ENCODE measurements around the gene DCTPP1. TPM values are rescaled to one million over a fixed set of nuclear protein-coding genes. Genes with fewer than 3 reads are reported as not detected.

The DCTPP1 gene
- total and polyA plus RNA-seq, 2 of the 4 experiments (the other 2 are of a cell fraction), result 24.9 to 45.5 TPM

- no peak overlapping the region for H3K4ac ChIP-seq (ENCODE audit: low read depth, low read length)
- no peaks in the 10 kb centered on the region for H4K20me1 ChIP-seq (ENCODE audit: insufficient read depth, low read length)
- TF ChIP-seq, protein P1, sequence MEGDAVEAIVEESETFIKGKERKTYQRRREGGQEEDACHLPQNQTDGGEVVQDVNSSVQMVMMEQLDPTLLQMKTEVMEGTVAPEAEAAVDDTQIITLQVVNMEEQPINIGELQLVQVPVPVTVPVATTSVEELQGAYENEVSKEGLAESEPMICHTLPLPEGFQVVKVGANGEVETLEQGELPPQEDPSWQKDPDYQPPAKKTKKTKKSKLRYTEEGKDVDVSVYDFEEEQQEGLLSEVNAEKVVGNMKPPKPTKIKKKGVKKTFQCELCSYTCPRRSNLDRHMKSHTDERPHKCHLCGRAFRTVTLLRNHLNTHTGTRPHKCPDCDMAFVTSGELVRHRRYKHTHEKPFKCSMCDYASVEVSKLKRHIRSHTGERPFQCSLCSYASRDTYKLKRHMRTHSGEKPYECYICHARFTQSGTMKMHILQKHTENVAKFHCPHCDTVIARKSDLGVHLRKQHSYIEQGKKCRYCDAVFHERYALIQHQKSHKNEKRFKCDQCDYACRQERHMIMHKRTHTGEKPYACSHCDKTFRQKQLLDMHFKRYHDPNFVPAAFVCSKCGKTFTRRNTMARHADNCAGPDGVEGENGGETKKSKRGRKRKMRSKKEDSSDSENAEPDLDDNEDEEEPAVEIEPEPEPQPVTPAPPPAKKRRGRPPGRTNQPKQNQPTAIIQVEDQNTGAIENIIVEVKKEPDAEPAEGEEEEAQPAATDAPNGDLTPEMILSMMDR (conservative IDR thresholded peaks at IDR 0.05; ENCODE audit: low read depth, low read length), result no peak
- TF ChIP-seq RCOR1 (IDR thresholded peaks at IDR 0.05; ENCODE audit: insufficient replicate concordance, low read length), result no peak
- TF ChIP-seq SMC3 (IDR thresholded peaks at IDR 0.05; ENCODE audit: low read depth, low read length), result no peak
- no peak for TF ChIP-seq CHD1 (IDR thresholded peaks at IDR 0.05; ENCODE audit: low read depth, low read length)
- TF ChIP-seq, protein P2, sequence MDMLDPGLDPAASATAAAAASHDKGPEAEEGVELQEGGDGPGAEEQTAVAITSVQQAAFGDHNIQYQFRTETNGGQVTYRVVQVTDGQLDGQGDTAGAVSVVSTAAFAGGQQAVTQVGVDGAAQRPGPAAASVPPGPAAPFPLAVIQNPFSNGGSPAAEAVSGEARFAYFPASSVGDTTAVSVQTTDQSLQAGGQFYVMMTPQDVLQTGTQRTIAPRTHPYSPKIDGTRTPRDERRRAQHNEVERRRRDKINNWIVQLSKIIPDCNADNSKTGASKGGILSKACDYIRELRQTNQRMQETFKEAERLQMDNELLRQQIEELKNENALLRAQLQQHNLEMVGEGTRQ (IDR thresholded peaks at IDR 0.05; ENCODE audit: low read depth, low read length), result no peak
- TF ChIP-seq CEBPB (IDR thresholded peaks at IDR 0.05; ENCODE audit: low read depth, low read length), result no peak
- TF ChIP-seq MAFK (IDR thresholded peaks at IDR 0.05; ENCODE audit: low read depth, low read length), result no peak
- no peak for TF ChIP-seq POLR2A (IDR thresholded peaks at IDR 0.05; ENCODE audit: low read depth, low read length)
- TF ChIP-seq FOS (IDR thresholded peaks at IDR 0.05; ENCODE audit: low read depth, low read length), result no peak
- no peak for TF ChIP-seq MXI1 (IDR thresholded peaks at IDR 0.05; ENCODE audit: borderline replicate concordance, low read depth, low read length)
- no peak for TF ChIP-seq RFX5 (IDR thresholded peaks at IDR 0.05; ENCODE audit: low read depth, low read length)
- no peak for TF ChIP-seq MAZ (IDR thresholded peaks at IDR 0.05; ENCODE audit: borderline replicate concordance, low read depth, low read length)
- no peak overlapping the region for H3K23ac ChIP-seq (ENCODE audit: low read depth, low read length)
- H3K9me1 ChIP-seq (ENCODE audit: insufficient read depth, low read length), result peaks cover 4% of the 10 kb centered on the region; the same call in 1 of the 2 replicates
- peaks cover 12% of the 10 kb centered on the region; the same call in 1 of the 2 replicates for H3K36me3 ChIP-seq (ENCODE audit: control insufficient read depth, insufficient read depth, low read length)
- H4K8ac ChIP-seq (ENCODE audit: low read depth in 2 of 2, low read length in 2 of 2), result no peak overlapping the region
- H3K4me1 ChIP-seq (ENCODE audit: control insufficient read depth, insufficient read depth, low read length), result peaks cover 10% of the 10 kb centered on the region
- DNase-seq, result no peak
- no TSS peak for BruUV-seq (replicated peaks)
- CTCF ChIA-PET, result no interaction called here
- H3K14ac ChIP-seq (replicated peaks; ENCODE audit: low read depth, low read length), result no peak overlapping the region
- no peaks in the 10 kb centered on the region for H3K9me3 ChIP-seq (ENCODE audit: control insufficient read depth, insufficient read depth, low read length)
- H3K4me3 ChIP-seq (ENCODE audit: insufficient read depth, low read depth, low read length), result no peak overlapping the region
- no peaks in the 10 kb centered on the region for H3K27me3 ChIP-seq (ENCODE audit: control insufficient read depth, insufficient read depth, low read length)
- dilution Hi-C loops (cut with HindIII; ENCODE audit: low sequenced_read_pairs, unreplicated experiment) (no loop called here), intact Hi-C loops (cut with micrococcal nuclease) (no loop called here), in situ Hi-C loops (cut with MboI; ENCODE audit: low sequenced_read_pairs) (no loop called here)
- H3K4me2 ChIP-seq (ENCODE audit: low read depth, low read length), result no peak overlapping the region
- H3K9ac ChIP-seq (ENCODE audit: low read depth, low read length), result no peak overlapping the region
- H2AK9ac ChIP-seq (replicated peaks; ENCODE audit: low read depth, low read length, poor library complexity), result no peak overlapping the region
- H3K56ac ChIP-seq (ENCODE audit: extremely low read depth, insufficient read depth, low read length), result no peak overlapping the region
- no peak overlapping the region for H3K27ac ChIP-seq (ENCODE audit: insufficient read depth, low read length)
- POLR2A ChIA-PET (ENCODE audit: unreplicated experiment), result no interaction called here
- no peak overlapping the region for H2BK20ac ChIP-seq (ENCODE audit: low read depth, low read length)
- WGBS, 2 experiments (ENCODE audit: extremely low coverage in 2 of 2, insufficient read length in 1 of 2), result no CpG with 5 or more reads among the region's 4 CpGs
- H4K5ac ChIP-seq (ENCODE audit: low read depth, low read length), result no peak overlapping the region
- no peak overlapping the region for H2BK120ac ChIP-seq (ENCODE audit: low read depth, low read length)
- H2AK5ac ChIP-seq (ENCODE audit: low read depth, low read length), result no peak overlapping the region
- H3K18ac ChIP-seq (ENCODE audit: low read depth, low read length), result no peak overlapping the region
- H4K91ac ChIP-seq (ENCODE audit: insufficient read depth, low read depth, low read length), result no peak overlapping the region
- no peak overlapping the region for H2BK15ac ChIP-seq (ENCODE audit: low read depth, low read length)
- no peak for ATAC-seq (ENCODE audit: low read depth)
- peaks cover 0 to 52% of the 10 kb centered on the region in 2 experiments for H3K79me1 ChIP-seq (ENCODE audit: low read depth in 1 of 2, low read length in 2 of 2)
- no peak overlapping the region for H2AFZ ChIP-seq (replicated peaks; ENCODE audit: low read length, poor library complexity)
- H2BK5ac ChIP-seq (ENCODE audit: low read depth, low read length, poor library complexity, severe bottlenecking), result no peak overlapping the region
Observed at GRCh38 chr16:30397056-30397455, 32.8 kb downstream of the DCTPP1 start.
